GM19328 (cell line): ENCODE measurements around the gene IGFBP6.

ENCODE experiments used
- ATAC-seq: cut with Tn5 transposase; IDR thresholded peaks from one replicate; pipeline ENCODE4 v1.9.1; 2021; ENCODE audit warnings: mild to moderate bottlenecking, moderate library complexity; ENCODE audit not compliant: unreplicated experiment

Gene IGFBP6

GRCh38 chr12:53059434-53060063 lies 37.9 kb upstream of the IGFBP6 start:
- ATAC-seq, result no peak

- ATAC-seq, result no peak
Observed at GRCh38 chr12:53060064-53060720, 37.3 kb upstream of the IGFBP6 start.

DNA sequence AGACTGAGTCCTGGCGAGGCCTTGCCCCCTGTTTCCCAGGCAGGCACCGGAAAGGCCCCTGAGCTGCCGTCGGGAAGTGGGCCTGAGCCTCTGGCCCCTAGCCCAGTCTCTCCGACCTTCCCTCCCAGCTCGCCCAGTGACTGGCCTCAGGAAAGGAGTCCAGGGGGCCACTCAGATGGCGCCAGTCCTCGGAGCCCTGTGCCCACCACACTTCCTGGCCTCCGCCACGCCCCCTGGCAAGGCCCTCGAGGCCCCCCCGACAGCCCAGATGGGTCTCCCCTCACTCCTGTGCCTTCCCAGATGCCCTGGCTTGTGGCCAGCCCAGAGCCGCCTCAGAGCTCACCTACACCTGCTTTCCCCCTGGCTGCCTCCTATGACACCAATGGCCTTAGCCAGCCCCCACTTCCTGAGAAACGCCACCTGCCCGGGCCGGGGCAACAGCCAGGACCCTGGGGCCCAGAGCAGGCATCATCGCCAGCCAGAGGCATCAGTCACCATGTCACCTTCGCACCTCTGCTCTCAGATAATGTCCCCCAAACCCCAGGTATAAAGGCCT lies 36.7 kb upstream of the IGFBP6 start:
- ATAC-seq, result no peak

GRCh38 chr12:53061404-53062010 lies 36.0 kb upstream of the IGFBP6 start:
- ATAC-seq, result no peak

GRCh38 chr12:53062011-53062961 lies 35.2 kb upstream of the IGFBP6 start:
- ATAC-seq, result no peak

DNA sequence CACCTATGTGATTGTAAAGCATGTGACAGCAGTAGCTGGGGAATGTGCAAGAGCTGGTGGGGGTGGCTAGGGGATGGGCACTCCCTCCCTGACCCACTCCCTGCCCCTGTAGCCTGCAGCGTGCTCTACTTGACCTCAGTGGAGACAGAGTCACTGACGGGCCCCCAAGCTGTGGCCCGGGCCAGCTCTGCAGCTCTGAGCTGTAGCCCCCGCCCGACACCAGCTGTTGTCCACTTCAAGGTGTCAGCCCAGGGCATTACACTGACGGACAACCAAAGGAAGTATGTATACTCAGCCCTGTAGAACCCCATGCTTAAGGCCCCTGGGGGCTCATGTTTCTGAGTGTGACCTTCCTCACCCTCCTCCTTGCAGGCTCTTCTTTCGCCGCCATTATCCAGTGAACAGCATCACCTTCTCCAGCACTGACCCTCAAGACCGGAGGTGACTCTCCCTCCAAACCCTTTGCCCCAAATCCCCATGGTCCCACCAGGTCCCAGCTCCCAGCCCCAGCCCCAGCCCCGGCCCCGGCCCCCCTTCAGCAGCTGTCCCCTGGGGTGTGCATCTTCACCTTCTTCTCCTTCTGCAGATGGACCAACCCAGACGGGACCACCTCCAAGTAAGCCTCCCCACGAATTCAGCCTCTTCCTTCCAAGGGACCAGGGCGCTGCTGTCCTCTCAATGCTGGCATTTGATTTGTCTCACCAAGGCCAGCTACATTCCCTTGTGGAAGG lies 34.3 kb upstream of the IGFBP6 start:
- ATAC-seq, result no peak

- no peak for ATAC-seq
Observed at GRCh38 chr12:53063708-53064612, 33.5 kb upstream of the IGFBP6 start.

GRCh38 chr12:53064613-53065436 lies 32.6 kb upstream of the IGFBP6 start:
- ATAC-seq, result no peak

DNA sequence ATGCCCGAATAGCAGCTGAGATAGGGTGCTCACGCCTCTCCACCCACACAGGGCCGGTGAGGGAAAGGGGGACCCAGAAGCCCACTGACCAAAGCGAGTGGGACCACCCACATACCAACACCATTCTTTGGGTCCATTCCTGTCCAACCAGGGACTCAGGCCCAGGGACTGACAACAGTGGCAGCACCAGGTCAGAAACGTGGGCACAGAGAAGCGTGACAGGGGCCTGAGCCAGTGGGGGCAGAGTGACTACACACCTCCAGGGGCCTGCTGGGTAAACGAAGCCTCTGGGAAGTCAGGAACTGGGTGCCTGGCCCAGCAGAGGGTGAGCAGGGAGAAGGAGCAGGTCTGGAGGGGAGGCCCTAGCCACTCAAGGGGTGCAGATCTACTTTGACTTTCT lies 32.0 kb upstream of the IGFBP6 start:
- ATAC-seq, result no peak

DNA sequence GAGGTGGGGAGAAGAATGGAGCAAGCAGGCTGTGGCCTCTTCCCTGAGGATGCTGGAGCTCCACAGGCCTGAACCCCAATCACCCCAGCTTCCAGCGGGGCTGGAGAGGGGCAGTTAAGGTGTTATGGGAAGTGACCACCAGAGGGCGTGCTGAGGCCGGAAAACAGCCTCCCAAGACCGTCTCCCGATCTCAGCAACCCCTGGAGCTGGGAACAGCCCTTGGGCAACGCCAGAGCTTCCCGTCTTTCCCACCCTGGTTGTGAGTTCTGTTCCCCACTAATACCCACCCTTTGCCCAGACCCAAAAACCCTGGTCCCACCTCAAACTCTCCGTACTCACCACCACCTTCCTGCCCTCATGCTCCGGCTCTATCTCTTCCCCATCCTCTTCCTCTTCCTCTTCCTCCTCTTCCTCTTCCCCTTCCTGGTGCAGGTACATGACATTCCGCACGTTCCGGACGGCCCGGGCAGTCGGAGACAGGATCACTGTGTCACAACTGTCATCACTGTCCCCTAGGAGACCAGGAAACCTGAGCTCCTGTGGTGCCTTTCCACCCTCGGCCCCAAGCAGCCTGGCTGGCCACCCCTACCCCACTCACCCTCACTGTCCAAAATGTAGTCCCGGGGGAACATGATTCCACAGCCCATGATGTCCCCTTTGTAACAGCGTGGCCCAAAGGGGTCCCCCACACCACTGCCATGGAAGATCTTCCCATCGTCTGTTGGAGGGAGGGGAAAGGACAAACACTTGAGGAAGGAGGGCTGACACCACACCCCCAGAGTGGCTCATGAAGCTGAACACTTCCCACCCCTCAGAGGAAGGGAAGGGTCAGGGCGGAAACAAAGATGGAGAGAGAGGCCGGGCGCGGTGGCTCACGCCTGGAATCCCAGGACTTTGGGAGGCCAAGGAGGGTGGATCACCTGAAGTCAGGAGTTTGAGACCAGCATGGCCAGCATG lies 31.2 kb upstream of the IGFBP6 start:
- ATAC-seq, result no peak

GRCh38 chr12:53067074-53067992 lies 30.1 kb upstream of the IGFBP6 start:
- no peak for ATAC-seq

GRCh38 chr12:53067993-53068770 lies 29.3 kb upstream of the IGFBP6 start:
- ATAC-seq, result no peak

- ATAC-seq, result no peak
Observed at GRCh38 chr12:53068811-53069585, 28.5 kb upstream of the IGFBP6 start.

DNA sequence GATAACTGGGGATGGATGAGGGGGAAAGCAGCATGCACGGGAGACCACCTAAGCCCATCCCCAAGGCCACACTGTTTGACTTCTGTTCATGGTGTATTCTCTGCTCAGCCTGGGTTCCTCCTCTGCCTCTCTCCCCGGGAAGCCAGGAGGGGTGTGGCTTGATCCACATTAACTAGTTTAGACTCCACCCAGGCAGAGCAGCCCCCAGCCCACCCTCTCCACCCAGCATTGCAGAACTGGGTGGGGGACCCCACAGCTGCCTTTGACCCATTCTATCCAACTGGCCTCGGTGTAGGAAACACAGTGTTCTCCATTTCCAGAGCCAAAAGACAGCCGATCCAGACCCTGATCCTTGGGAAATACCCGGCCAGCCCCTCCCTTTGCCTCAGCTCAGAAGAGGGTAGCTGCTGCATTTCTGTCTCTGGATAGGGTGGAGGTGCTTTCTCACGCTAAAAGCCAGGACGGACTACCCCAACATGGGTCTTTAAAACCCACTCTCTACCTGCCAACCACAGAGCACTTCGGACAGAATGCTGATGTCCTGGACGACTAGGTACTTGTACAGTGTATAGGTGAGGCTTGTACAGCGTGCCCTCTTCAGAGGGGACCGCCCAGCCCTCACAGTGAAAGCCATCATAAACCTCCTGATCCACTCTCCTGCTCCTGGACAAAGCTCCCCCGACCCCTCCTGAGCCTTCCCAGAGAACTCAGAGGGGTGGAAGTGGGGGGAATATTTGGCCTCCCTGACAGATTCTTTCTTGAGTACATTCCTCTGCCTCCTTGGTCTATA lies 27.7 kb upstream of the IGFBP6 start:
- no peak for ATAC-seq
